HS-5 (cell line): Measurements from ENCODE around the gene IGSF21.

Experiments used
- DNase-seq: peaks from one replicate; pipeline ENCODE4 v3.0.0-alpha.2; 2012; ENCODE audit warnings: low read depth

The IGSF21 gene

GRCh38 chr1:18262726-18263125 is 155.1 kb downstream of the IGSF21 start:
- no peak for DNase-seq

DNA sequence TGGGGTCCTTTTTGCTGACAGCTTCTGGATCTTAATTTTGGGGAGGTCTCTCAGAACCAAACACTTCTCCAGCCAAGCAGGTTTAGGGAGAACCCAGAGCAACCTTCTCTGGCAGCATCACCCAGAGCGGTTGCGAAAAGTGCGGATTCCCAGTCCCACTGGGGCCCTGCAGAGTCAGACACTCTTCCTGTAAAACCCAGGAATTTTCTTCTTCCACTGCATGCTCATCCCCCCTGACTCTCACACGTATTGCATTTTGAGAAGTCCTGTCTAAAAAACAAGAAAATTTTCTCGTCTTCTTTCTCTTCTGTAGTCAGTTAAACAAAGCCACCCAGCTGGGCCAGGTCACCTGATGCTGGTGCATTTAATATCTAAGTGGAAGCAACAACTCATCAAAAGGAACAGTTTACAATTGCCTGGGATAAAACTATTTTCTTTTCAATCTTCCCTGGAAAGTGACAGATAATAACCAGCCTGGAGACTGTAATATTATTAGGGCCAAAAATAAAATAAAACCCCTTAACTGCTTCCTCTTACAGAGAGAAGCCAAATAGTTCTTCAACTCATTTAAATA is 156.0 kb downstream of the IGSF21 start:
- DNase-seq: no peak

GRCh38 chr1:18264450-18265039 is 156.9 kb downstream of the IGSF21 start:
- DNase-seq: no peak

DNA sequence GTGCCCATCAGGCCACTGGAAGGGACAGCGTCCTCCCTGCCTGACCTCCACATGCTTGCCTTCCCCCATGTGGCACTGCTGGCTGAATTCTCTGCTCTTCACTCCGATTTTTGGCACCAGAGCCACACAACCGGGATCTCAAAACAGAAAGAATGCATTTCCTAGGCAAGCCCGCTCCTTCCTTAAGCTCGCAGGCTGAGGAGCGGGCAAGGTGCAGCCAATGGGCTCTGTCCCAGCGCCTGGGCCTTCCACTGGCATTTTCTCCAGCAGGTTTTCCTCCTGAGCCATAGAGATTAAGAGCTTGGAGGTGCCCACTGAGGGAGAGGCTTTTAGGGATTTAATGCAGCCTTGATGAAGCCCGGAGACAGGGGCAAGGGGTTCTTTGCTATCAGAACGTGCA is 158.0 kb downstream of the IGSF21 start:
- DNase-seq: no peak

DNA sequence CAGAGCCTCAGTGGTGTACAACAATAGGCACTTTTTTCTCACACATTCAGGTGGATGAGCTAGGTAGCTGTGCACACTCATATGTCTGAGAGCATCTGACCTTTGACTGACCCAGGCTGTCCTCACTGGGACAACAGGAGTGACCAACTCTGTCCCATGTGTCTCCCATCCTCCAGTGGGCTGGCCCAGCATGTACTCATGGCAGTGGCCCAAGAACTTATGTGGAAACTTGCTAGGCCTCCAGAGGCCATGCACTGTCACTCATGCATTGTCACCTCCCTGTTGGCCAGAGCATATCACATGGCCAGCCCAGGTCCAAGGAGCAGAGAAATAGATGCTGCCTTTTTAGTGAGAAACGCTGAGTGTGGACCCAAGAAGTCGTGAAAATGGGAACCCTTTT is 158.8 kb downstream of the IGSF21 start:
- no peak for DNase-seq

DNA sequence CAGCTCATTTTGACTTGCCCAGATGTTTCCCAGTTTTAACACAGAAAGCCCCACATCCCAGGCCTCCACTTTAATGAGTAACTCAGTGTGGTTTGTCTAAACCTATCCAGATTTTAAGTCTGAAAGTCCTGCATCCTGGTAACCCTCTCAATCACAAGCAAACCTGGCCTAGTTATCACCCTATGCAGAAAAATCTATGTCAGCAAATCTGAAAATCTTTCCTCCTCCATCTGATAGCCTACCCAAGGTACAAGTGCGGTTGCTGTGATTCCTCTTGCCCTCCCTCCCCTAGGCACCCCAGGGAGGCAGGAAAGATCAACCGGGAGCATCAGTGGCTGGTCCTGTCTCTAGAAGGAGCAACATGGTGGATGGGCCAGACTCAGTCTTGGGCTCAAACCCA is 163.7 kb downstream of the IGSF21 start:
- DNase-seq: no peak

DNA sequence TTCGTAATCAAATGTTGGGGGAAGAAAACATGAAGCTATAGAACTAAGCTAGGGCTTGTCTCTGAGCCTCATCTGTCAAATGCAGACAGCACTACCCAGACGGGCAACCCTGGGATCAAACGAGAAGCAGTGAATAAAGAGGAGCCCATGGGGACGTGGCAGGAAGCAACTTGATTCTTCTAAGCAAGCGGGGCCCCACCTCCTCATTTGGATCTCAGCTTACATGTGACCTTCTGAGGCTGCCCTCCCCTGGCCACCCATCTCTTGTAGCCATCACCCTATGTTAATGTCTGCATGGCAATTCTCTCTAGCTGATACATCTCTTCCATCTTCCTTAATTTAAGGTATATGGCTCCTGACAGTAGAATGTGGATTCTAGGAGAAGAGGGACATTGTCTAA is 171.3 kb downstream of the IGSF21 start:
- DNase-seq: no peak

- no peak for DNase-seq
These were observed 171.9 kb downstream of the IGSF21 start for GRCh38 chr1:18279351-18280074.

GRCh38 chr1:18280956-18281355 is 173.4 kb downstream of the IGSF21 start:
- DNase-seq: no peak

DNA sequence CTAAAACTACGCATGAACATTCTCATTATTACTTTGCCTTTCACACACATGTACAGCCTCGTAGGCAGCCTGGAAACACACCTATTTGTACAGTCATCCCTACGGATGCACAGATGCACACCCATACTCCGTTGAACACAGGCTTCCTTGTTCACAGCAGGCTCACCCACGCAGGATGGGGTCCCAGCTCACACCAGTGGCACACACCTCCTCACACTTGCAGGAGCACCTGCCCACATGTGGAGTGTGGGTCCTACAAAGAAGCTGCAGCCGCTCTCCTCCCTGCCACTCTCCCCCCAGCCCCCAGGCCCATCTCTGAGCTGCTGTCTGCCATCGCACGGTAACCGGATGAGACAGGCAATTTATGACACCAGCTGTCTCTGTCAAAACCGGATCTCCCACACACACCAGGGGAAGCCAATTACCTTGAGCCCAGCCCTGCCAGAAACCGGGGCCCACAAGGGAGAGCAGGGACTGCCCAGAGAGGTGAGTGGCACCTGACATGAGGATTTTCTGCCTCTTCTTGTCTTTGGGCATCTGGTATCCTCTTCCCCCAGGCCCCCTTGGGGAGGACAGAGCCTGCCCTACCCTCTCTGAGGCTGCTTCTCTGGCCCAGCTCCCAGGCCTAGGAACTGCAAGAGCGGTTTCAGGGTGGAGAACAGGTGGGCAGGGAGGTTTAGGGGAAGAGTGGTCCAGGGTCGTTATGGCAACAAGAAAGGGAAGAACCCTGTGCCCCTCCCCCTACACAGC is 175.4 kb downstream of the IGSF21 start:
- DNase-seq: no peak

DNA sequence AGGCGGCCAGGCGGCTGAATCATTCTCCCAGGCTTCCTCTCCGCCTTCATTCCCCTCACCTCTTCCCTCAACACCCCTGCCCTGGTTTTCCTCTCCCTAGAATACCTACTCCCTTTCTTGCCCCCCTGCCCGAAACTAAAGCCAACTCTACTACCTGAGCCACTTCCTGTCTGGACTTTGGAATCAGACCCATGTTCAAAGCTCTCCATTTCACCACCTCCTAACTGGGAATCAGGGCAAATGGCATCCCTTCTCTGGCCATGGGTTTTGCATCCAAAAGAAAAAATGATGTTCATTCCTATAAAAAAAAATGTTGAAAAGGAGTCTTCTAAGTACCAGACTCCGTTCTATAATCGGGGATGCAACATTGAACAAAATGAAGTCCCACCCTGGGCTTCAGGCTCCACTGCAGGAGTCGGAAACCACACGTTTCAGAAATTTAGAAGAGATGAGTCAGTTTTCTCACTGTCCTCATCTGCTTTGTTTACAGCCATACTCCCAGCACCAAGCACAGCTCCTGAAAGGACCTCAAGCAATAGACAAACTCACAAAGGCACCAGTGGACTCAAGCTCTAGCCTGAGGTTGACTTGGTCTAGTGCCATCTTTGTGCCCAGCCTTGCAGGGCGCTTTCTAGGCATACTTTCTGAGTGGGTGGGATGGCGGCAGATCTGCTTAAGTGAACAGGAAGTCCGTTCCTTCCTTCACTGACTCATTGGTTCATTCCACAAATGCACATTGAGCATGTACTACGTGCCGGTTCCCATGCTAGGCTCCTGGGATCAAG is 176.2 kb downstream of the IGSF21 start:
- DNase-seq: no peak

- no peak for DNase-seq
These were observed 177.4 kb downstream of the IGSF21 start for GRCh38 chr1:18284805-18285537.

DNA sequence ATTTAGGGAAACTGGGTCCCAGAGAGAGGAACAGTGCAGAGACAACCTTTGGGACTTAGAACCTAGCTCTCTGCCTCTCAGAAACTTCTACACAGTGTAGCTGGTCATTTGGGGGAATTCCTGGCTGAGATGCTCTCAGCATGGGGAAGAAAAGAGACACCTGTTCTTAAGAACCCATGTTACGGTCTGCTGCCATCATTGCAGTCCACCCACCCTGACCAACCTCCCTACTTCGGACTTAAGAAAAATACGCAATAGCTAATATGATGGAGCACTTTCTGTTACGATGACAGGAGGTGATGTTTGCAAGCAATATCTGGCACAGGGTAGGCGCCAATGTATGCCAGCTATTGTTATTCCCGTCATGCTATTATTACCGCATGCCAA is 177.9 kb downstream of the IGSF21 start:
- no peak for DNase-seq

DNA sequence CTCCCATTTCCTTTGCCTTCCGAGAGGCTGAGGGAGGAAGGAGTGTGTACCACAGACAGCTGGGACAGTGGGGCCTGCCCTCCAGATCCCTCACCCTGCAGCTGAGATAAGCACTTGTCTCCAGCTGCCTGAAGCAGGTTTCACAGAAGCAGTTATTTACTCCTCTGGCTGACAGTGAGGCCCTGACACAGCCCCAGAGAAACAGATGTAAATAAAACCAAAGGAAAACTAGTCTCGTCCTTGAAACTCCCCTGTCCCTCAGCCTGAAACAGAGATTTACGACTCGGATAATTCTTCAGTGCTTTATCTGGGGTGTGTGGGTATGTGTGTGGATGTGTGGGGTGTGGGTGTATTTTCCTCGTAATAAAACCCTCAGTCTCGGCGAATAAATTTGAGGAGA is 181.1 kb downstream of the IGSF21 start:
- no peak for DNase-seq

GRCh38 chr1:18289597-18289996 is 182.0 kb downstream of the IGSF21 start:
- no peak for DNase-seq

DNA sequence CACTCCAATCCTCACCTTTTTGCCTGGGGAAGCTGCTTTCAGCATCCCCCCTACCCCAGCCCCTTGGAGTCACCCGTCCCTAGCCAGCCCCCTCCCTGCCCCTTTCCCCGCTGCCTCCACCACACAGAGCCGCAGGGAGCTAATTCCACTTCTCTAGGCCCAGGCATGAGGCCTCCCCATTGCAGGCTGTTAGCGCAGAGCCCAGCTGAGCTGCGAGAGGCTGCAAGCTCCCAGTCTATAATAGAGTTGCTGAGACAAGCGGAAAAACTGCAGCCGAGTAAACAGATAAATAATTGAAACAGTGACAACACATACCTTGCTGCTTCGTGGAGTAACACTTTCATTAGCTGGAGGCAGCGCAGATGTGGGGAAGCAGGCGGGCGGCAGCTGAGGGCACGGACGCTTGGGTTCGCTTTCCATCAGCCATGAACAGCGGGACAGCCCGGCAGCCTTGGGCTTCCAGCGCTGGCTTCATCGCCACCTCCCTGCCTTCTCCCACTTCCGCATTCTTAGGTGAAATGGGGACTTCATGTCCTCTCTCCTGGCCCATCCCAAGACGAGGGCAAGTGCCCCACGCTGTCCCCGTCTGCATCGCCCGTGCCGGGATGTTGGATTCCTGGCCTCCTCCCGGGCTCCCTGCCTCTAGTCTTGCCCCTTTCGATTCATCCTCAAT is 183.3 kb downstream of the IGSF21 start:
- no peak for DNase-seq

DNA sequence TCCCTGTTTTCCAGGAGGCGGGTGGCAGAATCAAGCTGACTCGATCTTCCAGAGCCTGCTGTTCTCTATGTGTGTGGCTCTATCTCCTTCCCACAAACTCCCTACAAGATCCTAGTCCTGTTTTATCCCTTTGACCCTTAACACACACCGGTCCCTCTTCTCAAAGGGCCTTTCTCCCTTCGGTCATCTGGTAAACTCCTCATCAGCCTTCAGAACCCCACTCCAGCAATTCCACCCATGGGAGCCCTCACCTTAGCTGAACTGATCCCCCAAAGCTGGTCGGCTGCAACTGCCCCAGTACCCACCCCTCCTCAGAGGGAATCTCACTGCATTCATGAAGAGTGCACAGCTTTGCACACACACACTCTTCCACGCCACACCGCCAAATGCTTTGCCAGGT is 184.9 kb downstream of the IGSF21 start:
- no peak for DNase-seq

GRCh38 chr1:18293291-18293690 is 185.7 kb downstream of the IGSF21 start:
- DNase-seq: no peak

DNA sequence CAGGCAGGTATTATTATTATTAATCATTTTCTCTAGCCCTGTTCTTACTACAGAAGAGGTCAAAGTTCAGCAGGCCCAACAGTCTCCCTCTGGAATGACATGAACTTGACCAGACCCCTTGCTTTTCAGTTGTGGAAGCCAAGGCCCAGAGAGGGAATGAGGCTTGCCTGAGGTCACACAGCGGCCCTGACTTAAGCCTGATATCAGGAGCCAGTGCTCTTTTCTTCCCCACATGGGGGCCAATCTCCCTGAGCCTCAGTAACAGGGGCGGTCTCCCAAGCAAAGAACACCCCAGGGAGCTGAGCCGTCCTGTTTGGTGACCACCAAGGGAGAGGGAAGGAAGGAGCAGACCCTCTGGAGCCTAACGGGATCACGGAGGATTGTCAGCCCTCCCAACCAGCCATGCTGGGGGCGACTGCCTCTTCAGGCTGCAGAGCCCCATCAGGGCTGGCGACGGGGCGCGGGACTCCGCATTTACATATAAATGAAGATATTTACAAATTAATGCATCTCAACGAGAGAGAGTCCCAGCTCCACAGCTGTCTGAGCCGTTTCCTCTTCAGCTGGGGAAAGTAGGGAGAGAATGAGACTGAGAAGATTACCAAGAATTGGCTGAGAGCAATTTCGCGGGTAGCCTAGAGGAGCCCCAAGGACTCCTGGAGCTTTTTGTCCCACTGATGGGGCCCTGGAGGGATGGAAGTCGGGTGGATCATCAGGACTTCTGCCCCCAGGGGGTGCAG is 187.0 kb downstream of the IGSF21 start:
- no peak for DNase-seq
